Glutamatergic neuron (in vitro differentiated cells): ENCODE data around the gene ZNF440. TPM values are rescaled to one million over a fixed set of nuclear protein-coding genes. Genes with fewer than 3 reads are reported as not detected.
A peak's percentile ranks its signal among the peaks of the same experiment; 100 is the strongest.
"Not testable (repeated sequence)": the region's sequence is repeated elsewhere in the genome, so short reads cannot be mapped to it uniquely, and the experiment has no call there.

Source experiments
- DNase-seq: peaks from one replicate; pipeline ENCODE4 v3.0.0; 2022
- H3K27ac Mint-ChIP-seq: one replicate; pipeline ENCODE4 v1.8.0; 2020; ENCODE audit warnings: mild to moderate bottlenecking, mixed read lengths, inconsistent platforms; ENCODE audit not compliant: unreplicated experiment
- H3K27me3 Mint-ChIP-seq: one replicate; pipeline ENCODE4 v1.8.0; 2020; ENCODE audit warnings: mild to moderate bottlenecking, moderate library complexity, mixed read lengths, inconsistent platforms; ENCODE audit not compliant: unreplicated experiment
- H3K36me3 Mint-ChIP-seq: one replicate; pipeline ENCODE4 v1.8.0; 2020; ENCODE audit warnings: mild to moderate bottlenecking, mixed read lengths, inconsistent platforms; ENCODE audit not compliant: unreplicated experiment
- H3K4me1 Mint-ChIP-seq: one replicate; pipeline ENCODE4 v1.8.0; 2020; ENCODE audit warnings: mild to moderate bottlenecking, low read depth, mixed read lengths, inconsistent platforms; ENCODE audit not compliant: unreplicated experiment
- H3K4me3 Mint-ChIP-seq: one replicate; pipeline ENCODE4 v1.8.0; 2020; ENCODE audit warnings: mild to moderate bottlenecking, mixed read lengths, inconsistent platforms; ENCODE audit not compliant: unreplicated experiment
- H3K9me3 Mint-ChIP-seq: one replicate; pipeline ENCODE4 v1.8.0; 2020; ENCODE audit warnings: mild to moderate bottlenecking, moderate library complexity, mixed read lengths, inconsistent platforms; ENCODE audit not compliant: unreplicated experiment
- total RNA-seq: library from RNA; stranded (reverse); fragmentation: NEBNext Ultra II Directional; extraction: Animal tissue kit (Norgen Biotek cat#: 25700); gene quantifications from one replicate; pipeline ENCODE4 v1.2.1, GENCODE V29; 2021; ENCODE audit not compliant: unreplicated experiment
- TF ChIP-seq, protein P1 (sequence below): fragments of 200-600 bp; sonication (generic); IDR thresholded peaks from one replicate; pipeline ENCODE4 v1.5.0; 2021; ENCODE audit not compliant: partially characterized antibody, unreplicated experiment

Gene ZNF440
- total RNA-seq, 1 donor from 2014 or later = 20.3 TPM

DNA sequence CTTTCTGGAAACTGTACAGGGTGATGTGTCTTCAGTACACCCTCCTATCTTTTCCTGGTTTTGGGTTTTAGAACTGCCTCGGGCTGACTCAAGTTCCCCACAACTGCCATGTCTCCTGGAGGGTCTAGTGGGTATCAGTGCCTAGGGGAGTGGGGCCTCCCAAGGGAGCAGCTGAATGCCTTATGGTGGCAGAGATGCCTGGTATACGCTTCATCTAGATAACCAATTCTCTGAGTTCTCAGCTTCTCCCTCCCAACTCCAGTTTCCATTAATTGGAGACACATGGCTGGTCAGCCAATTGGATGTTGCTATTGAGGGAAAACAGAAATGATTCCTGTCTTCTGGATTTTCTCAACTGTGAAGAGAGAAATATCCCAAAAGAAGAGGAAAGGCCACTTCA is 47.2 kb downstream of the ZNF440 start:
- Mint-ChIP-seq H3K9me3 (peaks cover 27% of the 10 kb centered on the region), H3K36me3 (peaks cover 76% of the 10 kb centered on the region), H3K4me1 (no peaks in the 10 kb centered on the region), H3K27ac (no peak overlapping the region), H3K27me3 (no peaks in the 10 kb centered on the region), H3K4me3 (no peak overlapping the region)
- DNase-seq = no peak
- TF ChIP-seq, protein P1, sequence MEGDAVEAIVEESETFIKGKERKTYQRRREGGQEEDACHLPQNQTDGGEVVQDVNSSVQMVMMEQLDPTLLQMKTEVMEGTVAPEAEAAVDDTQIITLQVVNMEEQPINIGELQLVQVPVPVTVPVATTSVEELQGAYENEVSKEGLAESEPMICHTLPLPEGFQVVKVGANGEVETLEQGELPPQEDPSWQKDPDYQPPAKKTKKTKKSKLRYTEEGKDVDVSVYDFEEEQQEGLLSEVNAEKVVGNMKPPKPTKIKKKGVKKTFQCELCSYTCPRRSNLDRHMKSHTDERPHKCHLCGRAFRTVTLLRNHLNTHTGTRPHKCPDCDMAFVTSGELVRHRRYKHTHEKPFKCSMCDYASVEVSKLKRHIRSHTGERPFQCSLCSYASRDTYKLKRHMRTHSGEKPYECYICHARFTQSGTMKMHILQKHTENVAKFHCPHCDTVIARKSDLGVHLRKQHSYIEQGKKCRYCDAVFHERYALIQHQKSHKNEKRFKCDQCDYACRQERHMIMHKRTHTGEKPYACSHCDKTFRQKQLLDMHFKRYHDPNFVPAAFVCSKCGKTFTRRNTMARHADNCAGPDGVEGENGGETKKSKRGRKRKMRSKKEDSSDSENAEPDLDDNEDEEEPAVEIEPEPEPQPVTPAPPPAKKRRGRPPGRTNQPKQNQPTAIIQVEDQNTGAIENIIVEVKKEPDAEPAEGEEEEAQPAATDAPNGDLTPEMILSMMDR = no peak

DNA sequence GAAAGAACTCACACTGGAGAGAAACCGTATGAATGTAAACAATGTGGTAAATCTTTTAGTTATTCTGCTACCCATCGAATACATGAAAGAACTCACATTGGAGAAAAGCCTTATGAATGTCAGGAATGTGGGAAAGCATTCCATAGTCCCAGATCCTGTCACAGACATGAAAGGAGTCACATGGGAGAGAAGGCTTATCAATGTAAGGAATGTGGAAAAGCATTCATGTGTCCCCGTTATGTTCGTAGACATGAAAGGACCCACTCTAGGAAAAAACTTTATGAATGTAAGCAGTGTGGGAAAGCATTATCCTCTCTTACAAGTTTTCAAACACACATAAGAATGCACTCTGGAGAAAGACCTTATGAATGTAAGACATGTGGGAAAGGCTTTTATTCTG is 53.7 kb downstream of the ZNF440 start:
- H3K36me3 Mint-ChIP-seq = peaks cover 74% of the 10 kb centered on the region
- not testable (repeated sequence) for DNase-seq, H3K4me1 Mint-ChIP-seq, H3K27ac Mint-ChIP-seq, H3K27me3 Mint-ChIP-seq, H3K4me3 Mint-ChIP-seq
- peaks cover 31% of the 10 kb centered on the region for H3K9me3 Mint-ChIP-seq

DNA sequence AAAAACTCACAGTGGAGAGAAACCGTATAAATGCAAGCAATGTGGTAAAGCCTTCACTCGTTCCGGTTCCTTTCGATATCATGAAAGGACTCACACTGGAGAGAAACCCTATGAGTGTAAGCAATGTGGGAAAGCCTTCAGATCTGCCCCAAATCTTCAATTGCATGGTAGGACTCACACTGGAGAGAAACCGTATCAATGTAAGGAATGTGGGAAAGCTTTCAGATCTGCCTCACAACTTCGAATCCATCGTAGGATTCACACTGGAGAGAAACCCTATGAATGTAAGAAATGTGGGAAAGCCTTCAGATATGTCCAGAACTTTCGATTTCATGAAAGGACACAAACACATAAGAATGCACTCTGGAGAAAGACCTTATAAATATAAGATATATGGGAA is 54.1 kb downstream of the ZNF440 start:
- DNase-seq = no peak
- Mint-ChIP-seq H3K9me3 (peaks cover 29% of the 10 kb centered on the region), H3K4me3 (no peak overlapping the region), H3K4me1 (no peaks in the 10 kb centered on the region), H3K27ac (no peak overlapping the region), H3K36me3 (peaks cover 73% of the 10 kb centered on the region), H3K27me3 (peaks cover 1% of the 10 kb centered on the region)
- TF ChIP-seq, protein P1 = no peak

DNA sequence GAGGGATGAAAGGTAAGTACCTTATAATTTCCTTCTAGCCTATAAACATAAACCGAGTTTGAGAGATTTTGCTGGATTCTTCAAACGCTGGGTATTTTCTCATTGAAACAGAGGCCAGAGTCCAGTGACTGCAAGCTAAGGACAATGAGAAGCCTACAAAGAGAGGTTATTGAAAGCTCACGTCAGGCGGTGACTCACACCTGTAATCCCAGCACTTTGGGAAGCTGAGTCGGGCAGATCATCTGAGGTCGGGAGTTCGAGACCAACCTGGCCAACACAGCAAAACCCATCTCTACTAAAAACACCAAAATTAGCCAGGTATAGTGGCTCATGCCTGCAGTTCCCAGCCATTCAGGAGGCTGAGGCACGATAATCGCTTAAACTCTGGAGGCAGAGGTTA is 58.6 kb downstream of the ZNF440 start:
- Mint-ChIP-seq H3K9me3 (peaks cover 14% of the 10 kb centered on the region), H3K4me3 (no peak overlapping the region), H3K27ac (no peak overlapping the region), H3K36me3 (peaks cover 39% of the 10 kb centered on the region), H3K4me1 (no peaks in the 10 kb centered on the region), H3K27me3 (no peaks in the 10 kb centered on the region)
- TF ChIP-seq, protein P1 = no peak
- no peak for DNase-seq

DNA sequence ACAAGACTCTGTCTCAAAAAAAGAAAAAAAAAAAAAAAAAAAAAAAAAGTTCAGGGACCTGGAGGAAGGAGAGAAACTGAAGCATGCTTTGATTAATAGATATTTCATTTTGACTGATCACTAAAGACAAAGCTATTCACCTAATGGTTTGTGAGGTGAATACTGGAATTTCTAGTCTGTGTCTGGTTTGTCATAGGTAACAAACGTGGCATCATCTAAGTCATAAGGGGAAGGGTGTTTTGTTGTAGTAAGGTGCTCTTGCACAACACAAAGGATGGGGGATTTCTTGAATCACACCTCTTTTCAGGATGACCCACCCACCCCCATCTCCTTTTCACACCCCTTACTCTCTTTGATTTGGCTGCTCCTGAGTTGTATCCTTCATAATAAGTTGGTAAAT is 59.7 kb downstream of the ZNF440 start:
- Mint-ChIP-seq H3K4me1 (no peaks in the 10 kb centered on the region), H3K36me3 (peaks cover 27% of the 10 kb centered on the region), H3K27ac (no peak overlapping the region), H3K27me3 (no peaks in the 10 kb centered on the region), H3K9me3 (peaks cover 10% of the 10 kb centered on the region), H3K4me3 (no peak overlapping the region)
- DNase-seq = no peak
- TF ChIP-seq, protein P1 = no peak

DNA sequence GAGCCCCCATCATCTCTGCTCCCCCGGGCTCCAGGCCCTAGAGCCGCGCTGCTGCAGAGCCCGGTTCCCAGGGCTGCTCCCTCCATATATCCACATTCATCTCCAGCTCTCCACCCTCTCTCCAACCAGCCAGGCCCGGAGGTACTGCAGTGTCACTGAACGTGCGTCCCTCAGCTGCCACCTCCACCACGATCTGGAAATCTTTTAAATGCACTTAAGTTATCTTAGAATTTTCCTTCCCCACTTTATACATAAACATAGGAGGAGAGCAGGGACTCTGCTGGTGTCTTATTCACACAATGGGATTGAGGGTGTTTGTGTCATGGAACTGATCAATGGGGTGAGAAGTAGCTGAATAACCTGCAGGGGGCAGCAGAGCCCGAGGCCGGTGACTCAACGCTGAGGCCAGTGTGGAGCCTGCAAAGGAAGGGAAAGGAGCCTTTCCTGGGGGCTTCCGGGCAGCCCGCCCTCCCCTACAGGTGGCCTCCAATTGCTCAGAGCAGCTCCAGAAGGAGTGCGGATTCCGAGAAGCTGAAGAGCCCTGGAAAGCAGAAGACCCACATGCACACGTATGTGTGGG is 65.7 kb downstream of the ZNF440 start:
- not testable (repeated sequence) for H3K4me1 Mint-ChIP-seq, H3K4me3 Mint-ChIP-seq, H3K27ac Mint-ChIP-seq, H3K27me3 Mint-ChIP-seq, H3K9me3 Mint-ChIP-seq
- peaks cover 14% of the 10 kb centered on the region for H3K36me3 Mint-ChIP-seq
- peak; percentile 19 for DNase-seq
